ENCODE results near the gene BBS12.
"Not testable (repeated sequence)": the region's sequence is repeated elsewhere in the genome, so short reads cannot be mapped to it uniquely, and the experiment has no call there.

BBS12 gene

GRCh38 chr4:122781486-122781885, 49.0 kb downstream of the BBS12 start:
- WGBS, 2 experiments (ENCODE audit: insufficient coverage in 2 of 2) = 94 to 95% methylated on average over 2 of the region's 2 CpGs
- Histone ChIP-seq H3K36me3 (ENCODE audit: control insufficient read depth, insufficient read depth, low read length) (no peaks in the 10 kb centered on the region), H3K4me3 (ENCODE audit: extremely low read depth, insufficient read depth, low read length, poor library complexity, severe bottlenecking) (no peak overlapping the region), H3K27ac (ENCODE audit: low read depth, low read length, severe bottlenecking) (no peak overlapping the region), H3K9me3 (ENCODE audit: control insufficient read depth, low read length) (peaks cover 9% of the 10 kb centered on the region), H3K4me1 (ENCODE audit: control insufficient read depth, insufficient read depth, low read length, poor library complexity, severe bottlenecking) (peaks cover 11% of the 10 kb centered on the region)

GRCh38 chr4:122783301-122784215, 51.1 kb downstream of the BBS12 start:
- Histone ChIP-seq H3K36me3 (ENCODE audit: control insufficient read depth, insufficient read depth, low read length) (no peaks in the 10 kb centered on the region), H3K4me1 (ENCODE audit: control insufficient read depth, insufficient read depth, low read length, poor library complexity, severe bottlenecking) (peaks cover 11% of the 10 kb centered on the region), H3K9me3 (ENCODE audit: control insufficient read depth, low read length) (peaks cover 9% of the 10 kb centered on the region), H3K27ac (ENCODE audit: low read depth, low read length, severe bottlenecking) (peak overlapping the region; percentile 89), H3K4me3 (ENCODE audit: extremely low read depth, insufficient read depth, low read length, poor library complexity, severe bottlenecking) (no peak overlapping the region)
- WGBS, 2 experiments (ENCODE audit: insufficient coverage in 2 of 2) = 19 to 32% methylated on average over 3 to 5 of the region's 6 CpGs

- Histone ChIP-seq H3K4me3 (ENCODE audit: extremely low read depth, insufficient read depth, low read length, poor library complexity, severe bottlenecking) (no peak overlapping the region), H3K4me1 (ENCODE audit: control insufficient read depth, insufficient read depth, low read length, poor library complexity, severe bottlenecking) (peaks cover 11% of the 10 kb centered on the region), H3K36me3 (ENCODE audit: control insufficient read depth, insufficient read depth, low read length) (no peaks in the 10 kb centered on the region), H3K27ac (ENCODE audit: low read depth, low read length, severe bottlenecking) (peak overlapping the region; percentile 89), H3K9me3 (ENCODE audit: control insufficient read depth, low read length) (peaks cover 9% of the 10 kb centered on the region)
- WGBS, 2 experiments (ENCODE audit: insufficient coverage in 2 of 2) = 20% methylated on average over 1 of the region's 1 CpG; no CpG with 5 or more reads in 1 of the 2 experiments
These were observed 51.8 kb downstream of the BBS12 start for GRCh38 chr4:122784261-122784660.

- 83% methylated on average over 1 of the region's 2 CpGs; no CpG with 5 or more reads in 1 of the 2 experiments for WGBS, 2 experiments (ENCODE audit: insufficient coverage in 2 of 2)
- Histone ChIP-seq H3K4me1 (ENCODE audit: control insufficient read depth, insufficient read depth, low read length, poor library complexity, severe bottlenecking) (peaks cover 11% of the 10 kb centered on the region), H3K4me3 (ENCODE audit: extremely low read depth, insufficient read depth, low read length, poor library complexity, severe bottlenecking) (no peak overlapping the region), H3K9me3 (ENCODE audit: control insufficient read depth, low read length) (peaks cover 5% of the 10 kb centered on the region), H3K36me3 (ENCODE audit: control insufficient read depth, insufficient read depth, low read length) (no peaks in the 10 kb centered on the region), H3K27ac (ENCODE audit: low read depth, low read length, severe bottlenecking) (no peak overlapping the region)
These were observed 52.6 kb downstream of the BBS12 start for GRCh38 chr4:122785099-122785498.

GRCh38 chr4:122786296-122786695, 53.8 kb downstream of the BBS12 start:
- H3K9me3 ChIP-seq (ENCODE audit: control insufficient read depth, low read length); H3K4me3 ChIP-seq (ENCODE audit: extremely low read depth, insufficient read depth, low read length, poor library complexity, severe bottlenecking); H3K36me3 ChIP-seq (ENCODE audit: control insufficient read depth, insufficient read depth, low read length); H3K27ac ChIP-seq (ENCODE audit: low read depth, low read length, severe bottlenecking): not testable (repeated sequence)
- WGBS, 2 experiments (ENCODE audit: insufficient coverage in 2 of 2) = 97 to 100% methylated on average over 3 to 4 of the region's 4 CpGs
- H3K4me1 ChIP-seq (ENCODE audit: control insufficient read depth, insufficient read depth, low read length, poor library complexity, severe bottlenecking) = peaks cover 11% of the 10 kb centered on the region

GRCh38 chr4:122786920-122787319, 54.4 kb downstream of the BBS12 start:
- no CpG with 5 or more reads among the region's 1 CpG for WGBS, 2 experiments (ENCODE audit: insufficient coverage in 2 of 2)
- not testable (repeated sequence) for H3K27ac ChIP-seq (ENCODE audit: low read depth, low read length, severe bottlenecking); H3K9me3 ChIP-seq (ENCODE audit: control insufficient read depth, low read length)

GRCh38 chr4:122787940-122788339, 55.4 kb downstream of the BBS12 start:
- WGBS, 2 experiments (ENCODE audit: insufficient coverage in 2 of 2) = 88 to 100% methylated on average over 1 of the region's 1 CpG
- Histone ChIP-seq H3K9me3 (ENCODE audit: control insufficient read depth, low read length) (no peaks in the 10 kb centered on the region), H3K4me1 (ENCODE audit: control insufficient read depth, insufficient read depth, low read length, poor library complexity, severe bottlenecking) (peaks cover 11% of the 10 kb centered on the region), H3K36me3 (ENCODE audit: control insufficient read depth, insufficient read depth, low read length) (no peaks in the 10 kb centered on the region), H3K4me3 (ENCODE audit: extremely low read depth, insufficient read depth, low read length, poor library complexity, severe bottlenecking) (no peak overlapping the region), H3K27ac (ENCODE audit: low read depth, low read length, severe bottlenecking) (no peak overlapping the region)

More at GRCh38 chr4:122786920-122787319, 54.4 kb downstream of the BBS12 start:
- not testable (repeated sequence) for H3K4me3 ChIP-seq (ENCODE audit: extremely low read depth, insufficient read depth, low read length, poor library complexity, severe bottlenecking); H3K36me3 ChIP-seq (ENCODE audit: control insufficient read depth, insufficient read depth, low read length)
- peaks cover 11% of the 10 kb centered on the region for H3K4me1 ChIP-seq (ENCODE audit: control insufficient read depth, insufficient read depth, low read length, poor library complexity, severe bottlenecking)

GRCh38 chr4:122788935-122789334, 56.4 kb downstream of the BBS12 start:
- 93 to 100% methylated on average over 1 to 3 of the region's 4 CpGs for WGBS, 2 experiments (ENCODE audit: insufficient coverage in 2 of 2)
- Histone ChIP-seq H3K27ac (ENCODE audit: low read depth, low read length, severe bottlenecking) (no peak overlapping the region), H3K36me3 (ENCODE audit: control insufficient read depth, insufficient read depth, low read length) (no peaks in the 10 kb centered on the region), H3K9me3 (ENCODE audit: control insufficient read depth, low read length) (no peaks in the 10 kb centered on the region), H3K4me1 (ENCODE audit: control insufficient read depth, insufficient read depth, low read length, poor library complexity, severe bottlenecking) (peaks cover 5% of the 10 kb centered on the region), H3K4me3 (ENCODE audit: extremely low read depth, insufficient read depth, low read length, poor library complexity, severe bottlenecking) (no peak overlapping the region)

GRCh38 chr4:122793811-122794210, 61.3 kb downstream of the BBS12 start:
- no peaks in the 10 kb centered on the region for H3K36me3 ChIP-seq (ENCODE audit: control insufficient read depth, insufficient read depth, low read length)
- H3K4me3 ChIP-seq (ENCODE audit: extremely low read depth, insufficient read depth, low read length, poor library complexity, severe bottlenecking) = no peak overlapping the region
- H3K4me1 ChIP-seq (ENCODE audit: control insufficient read depth, insufficient read depth, low read length, poor library complexity, severe bottlenecking) = peaks cover 17% of the 10 kb centered on the region
- H3K27ac ChIP-seq (ENCODE audit: low read depth, low read length, severe bottlenecking) = no peak overlapping the region
- H3K9me3 ChIP-seq (ENCODE audit: control insufficient read depth, low read length) = no peaks in the 10 kb centered on the region

All from mesodermal cell (in vitro differentiated cells).